Chondrocyte (in vitro differentiated cells): ENCODE results near the gene TNFRSF14. TPM values are rescaled to one million over a fixed set of nuclear protein-coding genes. Genes with fewer than 3 reads are reported as not detected.

Source experiments
- DNase-seq: peaks from one replicate; pipeline ENCODE4 v3.0.0; 2021; ENCODE audit warnings: mixed read lengths, low spot score
- H3K27ac Mint-ChIP-seq: one replicate; pipeline ENCODE4 v1.8.0; 2021; ENCODE audit warnings: mild to moderate bottlenecking, moderate library complexity, mixed read lengths; ENCODE audit not compliant: unreplicated experiment
- H3K27me3 Mint-ChIP-seq: 2 replicates; pipeline ENCODE4 v1.8.0; 2021; ENCODE audit warnings: low read depth, mixed read lengths
- H3K36me3 Mint-ChIP-seq: 2 replicates; pipeline ENCODE4 v1.8.0; 2021; ENCODE audit warnings: low read depth, mixed read lengths
- H3K4me1 Mint-ChIP-seq: 2 replicates; pipeline ENCODE4 v1.8.0; 2021; ENCODE audit warnings: low read depth, mild to moderate bottlenecking, mixed read lengths
- H3K4me3 Mint-ChIP-seq: one replicate; pipeline ENCODE4 v1.8.0; 2021; ENCODE audit warnings: mild to moderate bottlenecking, moderate library complexity, mixed read lengths; ENCODE audit not compliant: unreplicated experiment
- H3K9me3 Mint-ChIP-seq: 2 replicates; pipeline ENCODE4 v1.8.0; 2021; ENCODE audit warnings: low read depth, mixed read lengths
- CTCF ChIP-seq: fragments of 200-600 bp; sonication (generic); IDR thresholded peaks from 2 replicates; pipeline ENCODE4 v1.5.0; 2021; ENCODE audit warnings: antibody characterized with exemption, mild to moderate bottlenecking, moderate library complexity
- total RNA-seq: library from RNA; stranded (reverse); gene quantifications from 3 replicates; pipeline ENCODE4 v1.2.1, GENCODE V29; 2021

Gene TNFRSF14
- total RNA-seq, 1 donor from 2014 or later = 0.95 TPM

GRCh38 chr1:2522230-2522629 is 33.9 kb upstream of the TNFRSF14 start:
- Mint-ChIP-seq H3K4me3 (no peak overlapping the region), H3K36me3 (peaks cover 13% of the 10 kb centered on the region), H3K27ac (no peak overlapping the region), H3K4me1 (peaks cover 29% of the 10 kb centered on the region), H3K27me3 (no peaks in the 10 kb centered on the region), H3K9me3 (no peaks in the 10 kb centered on the region)
- DNase-seq = no peak
- TF ChIP-seq CTCF = no peak

GRCh38 chr1:2523191-2523890 is 32.8 kb upstream of the TNFRSF14 start:
- Mint-ChIP-seq H3K36me3 (peaks cover 12% of the 10 kb centered on the region), H3K4me3 (no peak overlapping the region), H3K27ac (peak overlapping the region; percentile 51), H3K4me1 (peaks cover 35% of the 10 kb centered on the region), H3K27me3 (no peaks in the 10 kb centered on the region), H3K9me3 (no peaks in the 10 kb centered on the region)
- no peak for DNase-seq
- TF ChIP-seq CTCF = no peak

- Mint-ChIP-seq H3K9me3 (no peaks in the 10 kb centered on the region), H3K4me1 (peaks cover 41% of the 10 kb centered on the region), H3K27me3 (no peaks in the 10 kb centered on the region), H3K27ac (no peak overlapping the region), H3K36me3 (peaks cover 7% of the 10 kb centered on the region), H3K4me3 (no peak overlapping the region)
- no peak for DNase-seq
- no peak for TF ChIP-seq CTCF
Measured at GRCh38 chr1:2523891-2524609, 32.1 kb upstream of the TNFRSF14 start.

DNA sequence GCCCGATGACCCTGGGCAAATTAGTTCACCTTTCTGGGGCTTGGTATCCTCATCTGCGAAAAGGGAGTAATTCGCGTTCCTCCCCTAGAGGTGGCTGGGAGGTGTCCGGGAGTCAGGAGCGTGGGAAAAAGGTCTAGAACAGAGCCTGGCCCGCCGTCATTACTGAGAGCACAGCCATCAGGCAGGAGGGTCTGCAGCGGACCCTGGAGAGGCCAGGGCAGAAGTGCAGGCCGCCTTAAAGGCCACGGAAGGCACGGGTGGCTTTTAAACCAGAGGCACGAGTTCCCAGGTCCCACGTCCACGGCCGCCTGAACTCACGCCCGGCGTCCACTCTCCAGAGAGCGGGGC is 30.6 kb upstream of the TNFRSF14 start:
- Mint-ChIP-seq H3K4me1 (peaks cover 42% of the 10 kb centered on the region), H3K4me3 (peak overlapping the region; percentile 83), H3K27ac (peak overlapping the region; percentile 71), H3K27me3 (no peaks in the 10 kb centered on the region), H3K36me3 (peaks cover 6% of the 10 kb centered on the region), H3K9me3 (no peaks in the 10 kb centered on the region)
- no peak for DNase-seq
- no peak for TF ChIP-seq CTCF

GRCh38 chr1:2525920-2526823 is 30.0 kb upstream of the TNFRSF14 start, which contains the start of gene PANK4:
Gene PANK4 (minus strand): TSS chr1:2526596. CDS start chr1:2526587, 9 bp downstream.
- Mint-ChIP-seq H3K4me1 (peaks cover 45% of the 10 kb centered on the region), H3K4me3 (peak within 1 kb of the TSS; percentile 83), H3K27me3 (no peaks in the 10 kb centered on the region), H3K27ac (peak within 1 kb of the TSS; percentile 97), H3K36me3 (peaks cover under 1% of the 10 kb centered on the region), H3K9me3 (no peaks in the 10 kb centered on the region)
- peak; percentile 58 for TF ChIP-seq CTCF
- no peak for DNase-seq
